Adrenal gland (tissue), 12 donors: ENCODE measurements around the gene TTI1. TPM values are rescaled to one million over a fixed set of nuclear protein-coding genes. Genes with fewer than 3 reads are reported as not detected.

Experiments used
- DNase-seq, 7 donors: peaks; one replicate each; pipeline ENCODE4 v3.0.0-alpha.2; 2019 to 2020
- H3K27ac ChIP-seq, 5 donors: fragments of 200-600 bp; sonication (generic) in 4 of 5; 1 replicate in 3 of 5; 2 replicates in 2 of 5; pipeline versions ENCODE4 v1.5.1 to v1.8.0; 2016 to 2020; ENCODE audit warnings: mild to moderate bottlenecking in 1 of 5
- H3K27me3 ChIP-seq: fragments of 200-600 bp; 2 replicates; pipeline ENCODE4 v1.8.0; 2021
- H3K36me3 ChIP-seq, 2 donors: fragments of 200-600 bp; replicated peaks in 1 of 2; 1 replicate in 1 of 2; 2 replicates in 1 of 2; pipeline versions ENCODE4 v1.5.1 to v1.8.0; 2018 to 2022
- H3K4me1 ChIP-seq, 2 donors: fragments of 200-600 bp; replicated peaks in 1 of 2; 1 replicate in 1 of 2; 2 replicates in 1 of 2; pipeline versions ENCODE4 v1.5.1 to v1.8.0; 2018 to 2021
- H3K4me3 ChIP-seq, 4 donors: fragments of 200-600 bp; sonication (generic) in 3 of 4; one replicate each; pipeline ENCODE4 v1.5.1; 2016 to 2018
- H3K9me3 ChIP-seq, 3 donors: fragments of 200-600 bp; sonication (generic) in 1 of 3; replicated peaks in 1 of 3; 1 replicate in 2 of 3; 2 replicates in 1 of 3; pipeline versions ENCODE4 v1.5.1 to v1.8.0; 2016 to 2021
- CTCF ChIP-seq, 6 experiments: fragments of 450-650 bp in 4 of 6; fragments of 200-600 bp in 2 of 6; sonication (generic) in 1 of 6; IDR thresholded peaks; 1 replicate in 5 of 6; 2 replicates in 1 of 6; pipeline versions ENCODE4 v1.5.1 to v1.8.0; 2016 to 2021; ENCODE audit warnings: antibody characterized with exemption in 6 of 6, mild to moderate bottlenecking in 2 of 6, moderate library complexity in 1 of 6
- POLR2A ChIP-seq, 2 donors: fragments of 450-650 bp; IDR thresholded peaks; one replicate each; pipeline ENCODE4 v1.6.1; 2017; ENCODE audit warnings: antibody characterized with exemption in 2 of 2, mild to moderate bottlenecking in 2 of 2, moderate library complexity in 1 of 2
- WGBS, 4 donors: extraction: QIAGEN DNeasy Blood & Tissue Kit in 2 of 4; methylation state at CpG; one replicate each; pipeline versions ENCODE4 v1.1.5 to v1.1.7; 2013 to 2017; 5-methylcytosine and 5-hydroxymethylcytosine counted together
- intact Hi-C, 2 donors: fragments of 100-400 bp; cut with DNase I; formaldehyde crosslinking; loops; one replicate each; pipeline versions ENCODE4 v1.14.1 to v1.15.0; 2022 to 2023
- polyA plus RNA-seq, 3 donors: library from polyadenylated mRNA; stranded (reverse); fragments of 200-250 nt in 2 of 3; fragments of 350-450 nt in 1 of 3; fragmentation: Illumina TruSeq in 1 of 3; extraction: RNeasy Lipid Tissue Mini Kit (QIAGEN cat#74804) in 1 of 3; gene quantifications; one replicate each; pipeline ENCODE4 v1.2.3, GENCODE V29; 2013 to 2014
- total RNA-seq, 9 donors: library from RNA; depleted of rRNA in 4 of 9; stranded (reverse); fragments of >200 nt in 4 of 9; fragments of 120-200 nt in 1 of 9; fragmentation: NEBNext Ultra II Directional in 1 of 9; extraction: Animal tissue kit (Norgen Biotek cat#: 25700) in 1 of 9; gene quantifications; one replicate each; pipeline versions ENCODE4 v1.1.0 to v1.2.4, GENCODE V29; 2013 to 2023
- donor health status: healthy with polysubstance abuse.
- donor health status: Bipolar disorder and iron deficiency.
- donor health status: DM: yes; HTN: yes; CAD: no.
- donor health status: DM: no; HTN: no; CAD: no.
- donor health status: DM: no; HTN: no; CAD: no.
- donor health status: DM: yes; HTN: yes; CAD: no.

The TTI1 gene
- total and polyA plus RNA-seq, 12 donors: 12.5 to 28.7 (median 20.0) TPM

DNA sequence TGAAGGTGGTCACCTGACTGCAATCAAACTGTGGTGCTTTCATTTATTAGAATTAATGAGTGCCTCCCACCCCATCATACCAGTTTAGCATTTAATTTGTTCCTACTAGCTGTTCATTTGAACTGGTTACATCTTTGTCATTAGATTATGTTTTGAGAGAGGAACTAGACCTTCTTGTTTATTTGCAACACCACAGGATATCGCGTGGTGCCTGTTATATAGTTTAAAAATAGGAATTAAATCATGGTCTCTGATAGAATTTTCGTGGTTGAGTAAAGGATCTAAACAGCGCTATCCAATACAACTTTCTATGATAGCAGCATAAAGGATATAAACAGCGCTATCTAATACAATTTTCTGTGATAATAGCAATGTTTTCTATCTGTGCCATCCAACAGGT lies 3.1 kb upstream of the TTI1 start:
- intact Hi-C loops: loop anchor here in 1 of 2 donors (10.0 kb wide), 1 partner anchor 342 kb away; the partner anchor contains the start of gene CTNNBL1
- TF ChIP-seq POLR2A (IDR thresholded peaks at IDR 0.05) (no peak), CTCF (IDR thresholded peaks at IDR 0.05) (no peak)
- no peaks in the 10 kb centered on the region for H3K9me3 ChIP-seq
- no peaks in the 10 kb centered on the region for H3K27me3 ChIP-seq
- no peak overlapping the region for H3K27ac ChIP-seq
- H3K36me3 ChIP-seq: peaks cover 0 to 8% of the 10 kb centered on the region in 2 donors
- no peak overlapping the region for H3K4me3 ChIP-seq
- peaks cover 32 to 63% of the 10 kb centered on the region in 2 donors for H3K4me1 ChIP-seq
- 78 to 84% (median 80%) methylated on average over 5 of the region's 5 CpGs for WGBS, 4 donors
- DNase-seq: no peak

DNA sequence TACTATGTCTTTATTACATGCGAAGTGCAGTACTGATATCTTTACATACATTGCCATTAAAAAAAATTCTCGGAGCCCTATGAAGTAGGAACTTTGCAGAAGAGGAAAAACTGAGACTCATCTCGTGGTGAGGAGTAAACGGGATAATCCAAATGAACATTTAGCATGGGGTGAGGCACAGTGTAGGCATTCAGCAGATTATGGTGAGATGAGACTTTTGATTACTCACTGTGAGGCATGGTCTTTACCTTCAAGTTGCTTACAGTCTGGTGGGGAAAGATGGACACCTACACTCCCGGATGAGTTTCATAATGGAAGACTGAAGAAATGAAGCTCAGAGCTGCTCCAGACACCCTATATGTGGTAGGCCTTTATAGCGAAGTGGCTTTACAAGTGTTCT lies 1.7 kb upstream of the TTI1 start:
- no peaks in the 10 kb centered on the region for H3K27me3 ChIP-seq
- H3K36me3 ChIP-seq: no peaks in the 10 kb centered on the region
- no peak overlapping the region for H3K27ac ChIP-seq
- TF ChIP-seq CTCF (IDR thresholded peaks at IDR 0.05): no peak
- TF ChIP-seq POLR2A (IDR thresholded peaks at IDR 0.05): no peak
- intact Hi-C loops: loop anchor here in 1 of 2 donors (10.0 kb wide), 1 partner anchor 340 kb away; the partner anchor contains the start of gene CTNNBL1
- DNase-seq: no peak
- peaks cover 32 to 63% of the 10 kb centered on the region in 2 donors for H3K4me1 ChIP-seq
- peak overlapping the region in 2 of 4 donors; percentile 70 to 98 for H3K4me3 ChIP-seq
- WGBS, 4 donors: 74 to 79% (median 76%) methylated on average over 6 of the region's 6 CpGs
- H3K9me3 ChIP-seq: no peaks in the 10 kb centered on the region

- Histone ChIP-seq H3K27me3 (no peaks in the 10 kb centered on the region), H3K4me1 (peaks cover 32 to 63% of the 10 kb centered on the region in 2 donors), H3K9me3 (no peaks in the 10 kb centered on the region), H3K36me3 (no peaks in the 10 kb centered on the region), H3K27ac (peak overlapping the region; percentile 84 to 98 (median 96)), H3K4me3 (peak overlapping the region; percentile 19 to 98 (median 59))
- no peak for DNase-seq
- intact Hi-C loops: loop anchor here in 1 of 2 donors (10.0 kb wide), 1 partner anchor 339 kb away; the partner anchor contains the start of gene CTNNBL1
- WGBS, 4 donors: 8 to 16% (median 9%) methylated on average over 10 to 14 of the region's 14 CpGs
- TF ChIP-seq POLR2A (IDR thresholded peaks at IDR 0.05) (no peak), CTCF (IDR thresholded peaks at IDR 0.05) (no peak)
Measured at GRCh38 chr20:38034108-38034649, 923 bp upstream of the TTI1 start.

- intact Hi-C loops: loop anchor here in 1 of 2 donors (10.0 kb wide), 1 partner anchor 338 kb away; the partner anchor contains the start of gene CTNNBL1
Measured at GRCh38 chr20:38032585-38033329, 499 bp downstream of the TTI1 start.

More at GRCh38 chr20:38032585-38033329, 499 bp downstream of the TTI1 start:
- H3K27ac ChIP-seq: peak overlapping the region; percentile 84 to 98 (median 96)
- no peaks in the 10 kb centered on the region for H3K36me3 ChIP-seq
- TF ChIP-seq CTCF (IDR thresholded peaks at IDR 0.05): no peak
- no peak for TF ChIP-seq POLR2A (IDR thresholded peaks at IDR 0.05)
- WGBS, 4 donors: 23 to 26% (median 25%) methylated on average over 25 to 28 of the region's 28 CpGs
- H3K4me1 ChIP-seq: peaks cover 32 to 54% of the 10 kb centered on the region in 2 donors
- H3K4me3 ChIP-seq: peak overlapping the region; percentile 19 to 98 (median 59)
- DNase-seq: peak in 2 of 7 donors; percentile 62 to 63
- no peaks in the 10 kb centered on the region for H3K9me3 ChIP-seq
- no peaks in the 10 kb centered on the region for H3K27me3 ChIP-seq
